Hepatocyte (in vitro differentiated cells): ENCODE measurements around the gene LRP1B. TPM values are rescaled to one million over a fixed set of nuclear protein-coding genes. Genes with fewer than 3 reads are reported as not detected.

Source experiments
- DNase-seq: peaks from one replicate; pipeline ENCODE4 v3.0.0-alpha.2; 2016; ENCODE audit warnings: low spot score
- H2AFZ ChIP-seq: fragments of 200-600 bp; sonication (generic); 2 replicates; pipeline ENCODE4 v1.6.0; 2016; ENCODE audit warnings: antibody characterized with exemption, mild to moderate bottlenecking
- H3K27ac ChIP-seq: fragments of 200-600 bp; sonication (generic); 2 replicates; pipeline ENCODE4 v1.5.1; 2016; ENCODE audit warnings: mild to moderate bottlenecking
- H3K27me3 ChIP-seq: fragments of 200-600 bp; sonication (generic); 2 replicates; pipeline ENCODE4 v1.6.1; 2016
- H3K36me3 ChIP-seq: fragments of 200-600 bp; sonication (generic); replicated peaks from 2 replicates; pipeline ENCODE4 v1.5.1; 2016; ENCODE audit warnings: low read depth; ENCODE audit not compliant: insufficient read depth
- H3K4me1 ChIP-seq: fragments of 200-600 bp; sonication (generic); 2 replicates; pipeline ENCODE4 v1.5.1; 2016; ENCODE audit warnings: mild to moderate bottlenecking, moderate library complexity; ENCODE audit not compliant: insufficient read depth
- H3K4me2 ChIP-seq: fragments of 200-600 bp; sonication (generic); 2 replicates; pipeline ENCODE4 v1.6.0; 2016
- H3K4me3 ChIP-seq: fragments of 200-600 bp; sonication (generic); 2 replicates; pipeline ENCODE4 v1.5.1; 2016; ENCODE audit warnings: mild to moderate bottlenecking
- H3K79me2 ChIP-seq: fragments of 200-600 bp; sonication (generic); 2 replicates; pipeline ENCODE4 v1.6.0; 2017; ENCODE audit warnings: mild to moderate bottlenecking
- H3K9me2 ChIP-seq: fragments of 200-600 bp; sonication (generic); replicated peaks from 2 replicates; pipeline ENCODE4 v1.6.0; 2017; ENCODE audit warnings: mild to moderate bottlenecking; ENCODE audit not compliant: insufficient read depth
- H3K9me3 ChIP-seq: fragments of 200-600 bp; sonication (generic); 2 replicates; pipeline ENCODE4 v1.5.1; 2016; ENCODE audit warnings: low read depth, mild to moderate bottlenecking
- H4K20me1 ChIP-seq: fragments of 200-600 bp; sonication (generic); 2 replicates; pipeline ENCODE4 v1.6.0; 2016; ENCODE audit warnings: mild to moderate bottlenecking; ENCODE audit not compliant: insufficient read depth, poor library complexity, severe bottlenecking
- CTCF ChIP-seq: fragments of 200-600 bp; sonication (generic); IDR thresholded peaks from 2 replicates; pipeline ENCODE4 v1.5.1; 2016; ENCODE audit warnings: antibody characterized with exemption, mild to moderate bottlenecking; ENCODE audit not compliant: poor library complexity
- EZH2 ChIP-seq: fragments of 200-600 bp; sonication (generic); IDR thresholded peaks from 2 replicates; pipeline ENCODE4 v1.6.1; 2016; ENCODE audit warnings: antibody characterized with exemption, mild to moderate bottlenecking, borderline replicate concordance
- EZH2phosphoT487 ChIP-seq: fragments of 200-600 bp; sonication (generic); IDR thresholded peaks from one replicate; pipeline ENCODE4 v1.6.1; 2018; ENCODE audit warnings: antibody characterized with exemption, mild to moderate bottlenecking, low read depth, moderate library complexity; ENCODE audit not compliant: unreplicated experiment, severe bottlenecking
- WGBS: methylation state at CpG from one replicate; pipeline ENCODE4 v1.1.6; 2016; ENCODE audit warnings: low lambda C conversion rate; ENCODE audit errors: missing lambda C conversion rate; 5-methylcytosine and 5-hydroxymethylcytosine counted together
- polyA plus RNA-seq: library from polyadenylated mRNA; unstranded; fragments of >200 nt; fragmentation: Nextera tagmentation; extraction: Ambion mirVana; gene quantifications from 2 replicates; pipeline ENCODE4 v1.2.1, GENCODE V29; 2016
- total RNA-seq: library from RNA; depleted of rRNA; stranded (reverse); fragments of >200 nt; gene quantifications from 2 replicates; pipeline ENCODE4 v1.2.3, GENCODE V29; 2014

LRP1B gene
- total and polyA plus RNA-seq, 2 experiments from 2014 or later: 0.65 to 2.0 TPM

DNA sequence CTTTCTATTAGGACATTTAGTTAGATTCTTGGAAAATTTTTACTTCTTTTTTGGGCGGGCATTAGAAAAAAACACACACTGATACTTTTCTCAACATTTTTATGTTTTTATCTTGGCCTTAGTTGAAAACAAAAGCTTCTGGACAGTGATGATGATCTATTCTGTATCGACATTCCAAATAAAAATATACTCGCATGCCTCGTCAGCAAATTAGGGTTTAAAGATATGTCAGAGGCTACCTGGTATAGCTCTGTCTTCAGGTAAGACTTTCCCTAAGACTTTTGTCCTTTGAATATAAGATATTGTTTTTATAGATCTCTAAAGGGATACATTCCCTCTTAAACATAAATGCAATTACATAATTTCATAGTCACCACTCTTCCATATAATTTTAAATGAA is 816.8 kb downstream of the LRP1B start:
- Histone ChIP-seq H3K27ac (no peak overlapping the region), H3K36me3 (no peaks in the 10 kb centered on the region), H3K4me3 (no peak overlapping the region), H3K79me2 (no peaks in the 10 kb centered on the region), H3K9me2 (no peaks in the 10 kb centered on the region), H4K20me1 (no peaks in the 10 kb centered on the region), H3K27me3 (no peaks in the 10 kb centered on the region), H3K4me2 (no peak overlapping the region), H3K4me1 (no peaks in the 10 kb centered on the region), H2AFZ (no peak overlapping the region), H3K9me3 (no peaks in the 10 kb centered on the region)
- 95% methylated on average over 4 of the region's 4 CpGs for WGBS
- no peak for TF ChIP-seq EZH2
- no peak for TF ChIP-seq EZH2phosphoT487
- TF ChIP-seq CTCF: no peak
- DNase-seq: no peak

DNA sequence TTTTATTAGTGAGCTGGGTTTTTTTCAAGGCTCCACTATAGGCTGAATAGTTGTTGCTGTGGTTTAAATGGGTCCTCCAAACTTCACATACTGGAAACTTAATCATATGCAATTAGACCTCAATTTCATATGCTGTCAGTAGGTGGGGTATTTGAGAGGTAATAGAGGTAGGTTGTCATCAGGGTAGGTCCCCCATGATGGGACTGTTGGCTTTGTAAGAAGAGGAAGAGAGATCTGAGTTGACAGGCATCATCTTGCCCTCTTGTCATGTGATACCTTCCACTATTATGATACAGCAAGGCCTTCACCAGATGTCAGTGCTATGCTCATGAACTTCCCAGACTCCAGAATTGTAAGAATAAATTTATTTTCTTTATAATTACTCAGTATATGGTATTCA is 819.4 kb downstream of the LRP1B start:
- no peaks in the 10 kb centered on the region for H3K36me3 ChIP-seq
- TF ChIP-seq EZH2phosphoT487 (no peak), CTCF (no peak), EZH2 (no peak)
- DNase-seq: no peak
- H3K4me3 ChIP-seq: no peak overlapping the region
- no peaks in the 10 kb centered on the region for H3K27me3 ChIP-seq
- no peaks in the 10 kb centered on the region for H3K79me2 ChIP-seq
- no peaks in the 10 kb centered on the region for H3K4me1 ChIP-seq
- H2AFZ ChIP-seq: no peak overlapping the region
- H3K27ac ChIP-seq: no peak overlapping the region
- no peak overlapping the region for H3K4me2 ChIP-seq
- no peaks in the 10 kb centered on the region for H4K20me1 ChIP-seq
- H3K9me3 ChIP-seq: no peaks in the 10 kb centered on the region
- H3K9me2 ChIP-seq: no peaks in the 10 kb centered on the region

GRCh38 chr2:141306368-141306767 is 824.4 kb downstream of the LRP1B start:
- Histone ChIP-seq H4K20me1 (no peaks in the 10 kb centered on the region), H3K4me1 (no peaks in the 10 kb centered on the region), H3K9me2 (no peaks in the 10 kb centered on the region), H3K27me3 (no peaks in the 10 kb centered on the region), H3K36me3 (no peaks in the 10 kb centered on the region), H3K9me3 (no peaks in the 10 kb centered on the region), H3K27ac (no peak overlapping the region), H3K4me2 (no peak overlapping the region), H2AFZ (no peak overlapping the region), H3K79me2 (no peaks in the 10 kb centered on the region), H3K4me3 (no peak overlapping the region)
- TF ChIP-seq EZH2: no peak
- no peak for TF ChIP-seq EZH2phosphoT487
- TF ChIP-seq CTCF: no peak
- no peak for DNase-seq

DNA sequence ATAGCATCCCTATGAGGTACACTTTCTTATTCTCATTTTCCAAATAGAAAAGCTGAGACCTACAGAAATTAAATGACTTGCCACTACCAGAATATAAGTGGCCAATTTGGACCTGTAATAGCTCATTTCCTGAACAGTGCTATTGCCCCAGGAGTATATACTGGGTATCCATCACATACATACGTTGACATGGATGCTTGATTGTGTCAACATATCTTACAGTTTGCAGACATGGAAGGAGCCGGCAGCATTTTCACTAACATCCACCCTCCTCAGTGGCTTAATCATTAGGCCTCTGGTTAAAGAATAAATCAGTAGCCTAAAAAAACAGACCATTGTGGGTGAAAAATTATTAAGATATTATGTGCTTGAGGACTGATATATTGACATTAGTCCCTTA is 829.3 kb downstream of the LRP1B start:
- Histone ChIP-seq H3K4me1 (no peaks in the 10 kb centered on the region), H2AFZ (no peak overlapping the region), H3K4me3 (no peak overlapping the region), H3K27me3 (no peaks in the 10 kb centered on the region), H3K79me2 (no peaks in the 10 kb centered on the region), H3K36me3 (no peaks in the 10 kb centered on the region), H4K20me1 (no peaks in the 10 kb centered on the region), H3K27ac (no peak overlapping the region), H3K9me2 (no peaks in the 10 kb centered on the region), H3K4me2 (no peak overlapping the region), H3K9me3 (no peaks in the 10 kb centered on the region)
- 85% methylated on average over 2 of the region's 2 CpGs for WGBS
- TF ChIP-seq EZH2phosphoT487 (no peak), EZH2 (no peak), CTCF (no peak)
- DNase-seq: no peak
